Natural killer cell treated with Interleukin-12 subunit alpha and Interleukin-12 subunit beta and Interleukin-15 and Interleukin-18, amount 100 ng/mL, for 72 hours (primary cell): ENCODE data around the gene ORC4. TPM values are rescaled to one million over a fixed set of nuclear protein-coding genes. Genes with fewer than 3 reads are reported as not detected.

Experiments used
- ATAC-seq, 2 donors: fragments of 150-1000 bp; cut with Tn5 transposase in 1 of 2; sonication (Bioruptor Pico), chemical (Tn5 transposase) in 1 of 2; 2 replicates each; pipeline ENCODE4 v1.10.0; 2021
- DNase-seq: peaks from one replicate; pipeline ENCODE4 v3.0.0; 2022; ENCODE audit warnings: low spot score
- H3K27ac Mint-ChIP-seq, 2 donors: 1 replicate in 1 of 2; 2 replicates in 1 of 2; pipeline ENCODE4 v1.8.0; 2022; ENCODE audit warnings: mixed read lengths in 2 of 2, mild to moderate bottlenecking in 1 of 2, moderate library complexity in 1 of 2
- H3K27me3 Mint-ChIP-seq, 2 donors: 1 replicate in 1 of 2; 2 replicates in 1 of 2; pipeline ENCODE4 v1.8.0; 2022; ENCODE audit warnings: mixed read lengths in 2 of 2
- H3K36me3 Mint-ChIP-seq: one replicate; pipeline ENCODE4 v1.8.0; 2022; ENCODE audit warnings: mixed read lengths
- H3K4me1 Mint-ChIP-seq, 2 donors: 1 replicate in 1 of 2; 2 replicates in 1 of 2; pipeline ENCODE4 v1.8.0; 2022; ENCODE audit warnings: low read depth in 2 of 2, mixed read lengths in 2 of 2, mild to moderate bottlenecking in 1 of 2
- H3K4me3 Mint-ChIP-seq: one replicate; pipeline ENCODE4 v1.8.0; 2022; ENCODE audit warnings: mixed read lengths
- H3K9me3 Mint-ChIP-seq: 2 replicates; pipeline ENCODE4 v1.8.0; 2022; ENCODE audit warnings: mixed read lengths
- total RNA-seq, 2 donors: library from RNA; stranded (reverse); gene quantifications; one replicate each; pipeline ENCODE4 v1.2.3, GENCODE V29; 2022

The ORC4 gene
- total RNA-seq, 2 donors from 2014 or later: 24.5 to 28.3 TPM

GRCh38 chr2:147904051-147904450, 116.5 kb downstream of the ORC4 start:
- Mint-ChIP-seq H3K36me3 (no peaks in the 10 kb centered on the region), H3K4me3 (no peak overlapping the region), H3K27me3 (no peaks in the 10 kb centered on the region), H3K9me3 (no peaks in the 10 kb centered on the region), H3K4me1 (no peaks in the 10 kb centered on the region), H3K27ac (no peak overlapping the region)
- DNase-seq: no peak
- ATAC-seq: no peak

- Mint-ChIP-seq H3K4me1 (peaks cover 9 to 10% of the 10 kb centered on the region in 2 donors), H3K27me3 (no peaks in the 10 kb centered on the region), H3K9me3 (no peaks in the 10 kb centered on the region), H3K36me3 (no peaks in the 10 kb centered on the region), H3K27ac (no peak overlapping the region), H3K4me3 (no peak overlapping the region)
- ATAC-seq (no peak), DNase-seq (no peak)
Observed at GRCh38 chr2:147888680-147889079, 131.9 kb downstream of the ORC4 start.

- DNase-seq (no peak), ATAC-seq (no peak)
- Mint-ChIP-seq H3K4me3 (no peak overlapping the region), H3K27me3 (no peaks in the 10 kb centered on the region), H3K9me3 (no peaks in the 10 kb centered on the region), H3K36me3 (no peaks in the 10 kb centered on the region), H3K27ac (no peak overlapping the region), H3K4me1 (peaks cover 9 to 10% of the 10 kb centered on the region in 2 donors)
Observed at GRCh38 chr2:147886136-147886535, 134.4 kb downstream of the ORC4 start.

- peak overlapping the region in 1 of 2 donors; percentile 7 for H3K27ac Mint-ChIP-seq
- no peak for DNase-seq
- H3K4me1 Mint-ChIP-seq: peaks cover 9 to 14% of the 10 kb centered on the region in 2 donors
- no peaks in the 10 kb centered on the region for H3K9me3 Mint-ChIP-seq
- H3K36me3 Mint-ChIP-seq: no peaks in the 10 kb centered on the region
- no peaks in the 10 kb centered on the region for H3K27me3 Mint-ChIP-seq
- H3K4me3 Mint-ChIP-seq: peak overlapping the region; percentile 6
- ATAC-seq: no peak
Observed at GRCh38 chr2:147884830-147885229, 135.7 kb downstream of the ORC4 start.

GRCh38 chr2:147882631-147883030, 137.9 kb downstream of the ORC4 start:
- no peak overlapping the region for H3K4me3 Mint-ChIP-seq
- no peaks in the 10 kb centered on the region for H3K36me3 Mint-ChIP-seq
- DNase-seq (no peak), ATAC-seq (no peak)
- peaks cover 9 to 14% of the 10 kb centered on the region in 2 donors for H3K4me1 Mint-ChIP-seq
- no peaks in the 10 kb centered on the region for H3K27me3 Mint-ChIP-seq
- H3K27ac Mint-ChIP-seq: no peak overlapping the region
- no peaks in the 10 kb centered on the region for H3K9me3 Mint-ChIP-seq

Other genes with a start within 250 kb of the ORC4 start
- gene ACVR2A, start 175.7 kb downstream of the ORC4 start, total RNA-seq: 1 to 10 TPM; 1.1 to 3.5 TPM
- 10 to 100 TPM; 29.2 to 32.4 TPM for gene MBD5, start 354 bp upstream of the ORC4 start, total RNA-seq